GM21526 (cell line): ENCODE data around the gene GCSAML.

Experiments used
- ATAC-seq: cut with Tn5 transposase; IDR thresholded peaks from one replicate; pipeline ENCODE4 v1.9.1; 2021; ENCODE audit warnings: moderate library complexity; ENCODE audit not compliant: unreplicated experiment, low FRiP score

GCSAML gene

DNA sequence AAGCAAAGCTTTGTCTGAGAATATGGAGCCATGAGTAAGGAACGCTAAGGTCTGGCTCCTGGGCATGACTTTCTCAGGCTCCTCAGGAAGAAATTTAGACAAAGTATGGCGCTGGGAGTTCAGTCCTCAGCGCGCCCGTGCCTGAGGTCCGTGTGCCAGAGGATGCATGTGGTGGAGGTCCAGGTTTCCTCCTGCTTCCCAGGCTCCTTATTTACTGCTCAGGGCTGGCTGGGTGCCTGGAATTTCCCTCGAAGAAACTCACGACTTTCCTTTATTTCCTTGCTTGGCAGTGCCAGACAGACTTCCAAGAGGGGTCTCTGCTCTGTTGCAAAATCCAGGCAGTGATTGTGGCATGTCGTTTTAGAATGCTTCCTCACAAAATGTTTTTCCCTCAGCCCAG lies 13.3 kb downstream of the GCSAML start:
- no peak for ATAC-seq

DNA sequence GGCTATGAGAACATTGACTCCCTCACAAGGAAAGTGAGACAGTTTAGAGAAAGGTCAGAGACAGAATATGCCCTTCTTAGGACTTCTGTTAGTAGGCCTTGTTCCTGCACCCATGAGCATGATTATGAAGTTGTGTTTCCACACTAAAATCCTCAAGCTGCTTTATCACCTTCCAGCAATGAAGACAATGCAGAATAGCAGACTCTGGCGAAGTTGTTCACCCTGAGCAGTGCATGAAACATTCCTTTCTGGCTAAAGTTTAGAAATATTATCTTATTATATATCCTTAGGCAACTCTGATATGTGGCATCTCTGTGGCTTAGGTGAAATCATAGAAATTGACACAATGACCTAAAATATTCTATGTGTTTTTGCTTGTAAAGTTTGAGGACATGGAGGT lies 25.3 kb downstream of the GCSAML start:
- no peak for ATAC-seq

DNA sequence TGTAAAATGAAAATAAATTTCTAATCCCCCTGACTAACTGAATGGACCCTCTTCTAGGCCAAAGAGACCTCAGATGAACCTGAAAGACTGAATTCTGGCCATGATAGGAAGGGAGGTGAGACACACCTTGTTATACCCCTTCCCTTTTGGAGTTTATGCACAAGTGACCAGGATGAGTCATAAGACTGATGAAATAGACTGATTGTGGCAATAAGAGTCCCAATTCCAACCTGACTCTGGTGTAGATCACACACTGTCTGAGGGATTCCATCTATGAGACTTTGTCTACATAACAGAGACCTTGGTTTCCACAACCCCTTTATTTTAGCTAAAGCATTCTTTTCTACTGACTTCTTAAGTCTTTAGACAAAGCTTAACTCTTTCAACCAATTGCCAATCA lies 25.7 kb downstream of the GCSAML start:
- ATAC-seq = no peak

DNA sequence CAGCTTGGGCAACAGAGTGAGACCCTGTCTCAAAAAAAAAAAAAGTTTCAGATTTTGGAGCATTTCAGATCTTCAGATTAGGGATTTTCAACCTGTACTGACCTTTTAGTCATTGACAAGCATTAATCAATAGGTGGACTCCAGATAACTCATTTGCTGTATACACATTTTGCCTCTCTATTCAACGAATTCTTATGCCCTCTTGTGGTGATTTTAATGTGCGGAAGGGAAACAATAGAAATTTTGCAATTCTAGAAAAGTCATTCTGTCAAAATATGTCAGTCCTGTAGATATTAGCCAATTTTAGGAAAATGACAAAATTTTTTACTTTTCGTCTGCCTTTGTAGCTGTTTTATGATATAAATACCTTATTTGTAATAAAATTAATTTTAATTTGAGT lies 27.6 kb downstream of the GCSAML start:
- no peak for ATAC-seq

DNA sequence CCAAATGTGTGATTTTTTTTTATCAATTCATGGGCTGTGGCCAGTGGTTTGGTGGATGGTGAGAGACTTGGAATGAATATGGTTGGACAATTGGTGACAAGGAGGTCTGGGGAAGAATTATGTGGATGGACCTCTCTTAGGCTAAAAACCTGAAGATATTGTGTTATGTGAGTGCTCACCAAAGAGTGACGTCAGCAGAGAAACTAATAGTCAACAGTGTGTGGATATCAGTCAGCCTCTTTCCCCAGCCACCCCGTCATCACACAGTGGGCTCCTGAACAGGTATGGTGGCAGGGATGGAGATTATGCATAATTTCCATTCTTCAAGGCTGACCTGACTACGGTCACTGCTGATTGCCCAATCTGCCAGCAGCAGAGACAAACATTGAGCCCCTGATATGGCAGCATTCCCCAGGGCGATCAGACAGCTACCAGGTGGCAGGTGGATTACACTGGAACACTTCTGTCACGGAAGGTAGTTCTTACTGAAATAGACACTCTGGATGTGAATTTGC lies 30.1 kb downstream of the GCSAML start:
- ATAC-seq = no peak

DNA sequence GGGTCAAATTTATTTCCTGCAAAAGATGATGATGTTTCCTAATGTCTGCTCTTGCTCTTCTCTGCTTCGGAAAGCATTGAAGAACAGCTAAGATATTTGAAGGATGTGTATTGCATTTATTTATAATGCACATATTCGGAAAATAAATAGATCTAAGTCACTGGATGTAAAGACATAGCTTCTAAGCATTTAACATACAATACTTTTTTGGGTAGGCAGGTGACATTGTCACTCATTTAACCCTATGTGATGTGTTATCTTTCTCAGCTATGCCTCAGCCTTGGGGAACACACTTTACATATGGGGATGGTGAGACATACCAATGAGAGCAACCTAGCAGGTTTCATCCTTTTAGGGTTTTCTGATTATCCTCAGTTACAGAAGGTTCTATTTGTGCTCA lies 39.1 kb downstream of the GCSAML start, which contains the start of gene OR2G2:
Gene OR2G2 (plus strand): TSS at position 301 of the 400 bp plus-strand sequence. CDS start 0 bp downstream, at position 301.
- no peak for ATAC-seq

DNA sequence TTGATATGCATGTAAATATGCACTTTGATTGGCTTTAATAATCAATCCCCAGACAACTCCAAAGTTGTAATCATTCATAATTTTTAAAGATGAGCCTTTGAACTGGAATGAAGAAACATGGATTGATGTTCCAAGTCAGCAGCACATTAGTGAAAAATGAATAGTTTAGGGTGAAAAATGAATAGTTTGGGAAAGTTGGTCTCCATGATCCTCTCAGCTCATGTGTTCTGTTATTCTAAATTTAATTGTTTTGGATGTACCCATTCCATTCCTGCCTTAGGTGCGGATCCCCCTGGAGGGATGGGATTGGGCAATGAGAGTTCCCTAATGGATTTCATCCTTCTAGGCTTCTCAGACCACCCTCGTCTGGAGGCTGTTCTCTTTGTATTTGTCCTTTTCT lies 56.4 kb downstream of the GCSAML start, which contains the start of gene OR2G3:
Gene OR2G3 (plus strand): TSS at position 301 of the 400 bp plus-strand sequence. CDS start 0 bp downstream, at position 301.
- no peak for ATAC-seq

DNA sequence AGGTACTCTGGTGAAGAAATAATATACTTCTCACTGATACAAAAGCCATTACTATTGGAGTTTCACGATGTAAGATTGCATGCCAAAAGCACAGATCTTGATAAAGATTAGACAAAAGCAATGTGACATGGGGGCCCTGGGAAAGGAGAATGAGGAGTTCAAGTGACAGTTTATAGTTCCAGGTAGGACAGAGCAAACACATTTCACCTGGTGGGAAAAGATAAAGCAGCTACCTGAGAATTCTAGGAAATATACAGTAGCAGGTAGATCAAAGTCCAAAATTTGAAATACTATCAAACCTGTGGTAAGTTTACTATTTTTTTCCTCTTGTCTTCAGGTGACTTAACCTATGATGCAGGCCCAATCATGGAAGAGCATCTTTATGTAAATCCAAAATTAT lies 64.5 kb downstream of the GCSAML start:
- no peak for ATAC-seq

DNA sequence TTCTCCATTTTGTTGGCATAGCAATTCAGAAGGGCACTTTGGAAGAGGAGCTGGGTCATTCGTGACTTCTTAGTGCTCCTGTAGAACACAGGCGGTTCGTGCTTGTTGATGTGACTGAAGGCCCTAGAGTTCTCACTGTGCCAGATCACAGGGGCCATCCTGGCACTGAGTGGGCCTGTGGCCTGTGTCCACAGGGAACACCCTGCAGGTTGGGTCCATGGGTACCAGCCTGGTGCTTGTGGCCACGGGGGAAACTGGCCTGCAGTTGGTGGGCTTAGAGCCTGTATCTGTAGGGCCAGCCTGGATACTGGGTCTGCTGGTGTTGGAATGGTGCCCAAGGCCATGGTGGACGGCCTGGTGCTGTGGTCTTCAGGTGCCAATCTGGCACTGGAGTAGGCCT lies 65.7 kb downstream of the GCSAML start:
- ATAC-seq = no peak
